ENCODE data around the gene TMED10.

TMED10 gene

DNA sequence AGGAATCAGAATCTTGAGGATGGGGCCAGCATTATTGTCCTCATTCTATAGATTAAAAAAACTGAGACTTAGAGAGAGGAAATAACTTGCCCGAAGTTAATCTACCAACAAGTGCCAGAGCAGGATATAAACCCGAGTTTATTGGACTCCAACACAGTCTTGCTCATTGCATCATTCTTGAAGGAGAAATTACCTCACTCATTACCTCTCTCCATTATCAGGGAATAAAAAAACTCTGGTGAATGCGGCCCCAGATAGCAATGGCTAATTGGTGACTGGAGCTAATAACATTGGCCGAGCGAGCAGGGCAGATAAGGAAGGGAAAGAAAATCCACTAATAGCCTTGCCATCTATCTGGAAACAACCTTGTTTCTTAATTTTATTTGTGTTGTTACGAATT, 24.7 kb upstream of the TMED10 start:
- TF ChIP-seq CTCF (IDR thresholded peaks at IDR 0.05; ENCODE audit: low read depth, low read length), result no peak
- H3K27me3 ChIP-seq (ENCODE audit: insufficient read depth, low read depth, severe bottlenecking), result no peaks in the 10 kb centered on the region
- DNase-seq, result no peak
- no peak overlapping the region for H3K4me3 ChIP-seq (ENCODE audit: low read depth, low read length)
- no peaks in the 10 kb centered on the region for H3K9me3 ChIP-seq (ENCODE audit: severe bottlenecking)
- no peak overlapping the region for H3K27ac ChIP-seq
- no peaks in the 10 kb centered on the region for H3K36me3 ChIP-seq

DNA sequence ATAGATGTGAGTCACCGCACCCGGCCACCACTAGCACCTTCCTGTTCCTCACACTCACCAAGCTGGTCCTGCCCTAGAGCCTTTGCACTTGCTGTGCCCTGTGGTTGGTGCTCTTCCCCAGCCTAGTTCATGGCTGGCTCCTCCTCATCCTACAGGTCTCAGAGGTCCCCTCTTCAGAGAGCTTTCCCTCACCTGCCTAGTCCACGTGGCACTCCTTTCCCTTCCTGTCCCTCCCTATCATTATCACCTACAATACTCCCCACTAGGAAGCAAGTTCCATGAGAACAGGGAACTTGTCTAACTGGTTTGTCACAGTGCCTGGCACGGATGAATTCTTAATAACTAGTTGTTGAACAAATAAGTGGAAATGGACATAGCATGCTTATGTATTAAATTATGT, 24.0 kb upstream of the TMED10 start:
- H3K4me3 ChIP-seq (ENCODE audit: low read depth, low read length), result no peak overlapping the region
- TF ChIP-seq CTCF (IDR thresholded peaks at IDR 0.05; ENCODE audit: low read depth, low read length), result no peak
- H3K27ac ChIP-seq, result no peak overlapping the region
- no peak for DNase-seq
- H3K36me3 ChIP-seq, result no peaks in the 10 kb centered on the region
- no peaks in the 10 kb centered on the region for H3K27me3 ChIP-seq (ENCODE audit: insufficient read depth, low read depth, severe bottlenecking)
- H3K9me3 ChIP-seq (ENCODE audit: severe bottlenecking), result no peaks in the 10 kb centered on the region

DNA sequence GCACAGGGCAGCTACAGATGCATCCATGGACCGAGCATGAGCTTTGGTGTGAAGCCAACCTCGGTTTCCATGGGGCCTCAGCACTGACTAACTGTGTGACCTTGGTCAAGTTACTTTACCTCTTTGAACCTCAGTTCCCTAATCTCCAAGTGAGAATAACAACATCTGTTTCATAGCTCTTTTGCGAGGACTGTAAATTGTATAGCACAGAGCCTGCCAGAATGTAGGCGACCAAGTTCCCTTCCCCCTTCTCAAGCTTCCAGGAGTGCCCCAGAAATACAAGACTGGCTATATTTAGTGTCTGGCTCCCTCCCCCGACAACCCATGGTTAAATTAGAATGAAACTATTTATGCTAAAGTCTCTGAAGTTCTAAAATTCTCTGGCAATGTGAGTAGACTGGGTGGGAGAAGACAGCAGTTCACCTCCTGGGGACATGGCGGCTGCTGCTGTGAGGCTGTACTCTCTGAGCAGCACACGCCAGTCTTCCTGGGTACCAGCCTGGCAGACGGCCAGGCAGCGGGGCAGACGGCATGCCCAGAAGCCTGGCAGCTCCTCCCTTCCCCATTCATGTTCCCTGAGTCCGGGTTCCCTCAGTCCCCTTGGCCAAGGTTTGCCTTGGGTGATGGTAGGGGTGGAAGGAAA, 22.0 kb upstream of the TMED10 start:
- DNase-seq, result no peak
- Histone ChIP-seq H3K36me3 (no peaks in the 10 kb centered on the region), H3K4me3 (ENCODE audit: low read depth, low read length) (no peak overlapping the region), H3K27me3 (ENCODE audit: insufficient read depth, low read depth, severe bottlenecking) (no peaks in the 10 kb centered on the region), H3K27ac (no peak overlapping the region), H3K9me3 (ENCODE audit: severe bottlenecking) (no peaks in the 10 kb centered on the region)
- no peak for TF ChIP-seq CTCF (IDR thresholded peaks at IDR 0.05; ENCODE audit: low read depth, low read length)

GRCh38 chr14:75197338-75197737, 20.9 kb upstream of the TMED10 start:
- Histone ChIP-seq H3K36me3 (no peaks in the 10 kb centered on the region), H3K27ac (no peak overlapping the region), H3K4me3 (ENCODE audit: low read depth, low read length) (no peak overlapping the region), H3K27me3 (ENCODE audit: insufficient read depth, low read depth, severe bottlenecking) (no peaks in the 10 kb centered on the region), H3K9me3 (ENCODE audit: severe bottlenecking) (no peaks in the 10 kb centered on the region)
- no peak for TF ChIP-seq CTCF (IDR thresholded peaks at IDR 0.05; ENCODE audit: low read depth, low read length)
- no peak for DNase-seq

DNA sequence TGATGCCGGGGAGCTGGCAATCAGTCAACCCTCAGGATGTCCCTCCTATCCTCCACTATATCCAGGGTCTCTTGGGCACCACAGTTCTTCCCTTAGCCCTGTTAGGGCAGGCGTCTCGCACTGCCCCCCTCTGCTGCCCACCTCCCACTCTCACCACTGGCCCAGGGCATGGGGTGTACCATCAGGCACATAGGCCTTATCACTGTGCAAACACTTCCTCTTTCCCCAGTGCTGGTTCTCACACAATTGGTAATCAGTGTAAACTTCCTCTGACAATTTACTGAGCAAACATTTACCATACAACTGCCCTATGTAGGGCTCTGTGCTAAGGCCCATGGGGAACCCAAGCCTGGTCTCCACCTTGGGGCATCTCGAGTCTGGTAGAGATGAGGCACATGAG, 20.1 kb upstream of the TMED10 start:
- Histone ChIP-seq H3K27ac (no peak overlapping the region; the same call in 1 of the 2 replicates), H3K27me3 (ENCODE audit: insufficient read depth, low read depth, severe bottlenecking) (no peaks in the 10 kb centered on the region), H3K4me3 (ENCODE audit: low read depth, low read length) (no peak overlapping the region), H3K9me3 (ENCODE audit: severe bottlenecking) (no peaks in the 10 kb centered on the region), H3K36me3 (no peaks in the 10 kb centered on the region)
- TF ChIP-seq CTCF (IDR thresholded peaks at IDR 0.05; ENCODE audit: low read depth, low read length), result no peak
- DNase-seq, result no peak

GRCh38 chr14:75196064-75196463, 19.7 kb upstream of the TMED10 start:
- no peaks in the 10 kb centered on the region for H3K27me3 ChIP-seq (ENCODE audit: insufficient read depth, low read depth, severe bottlenecking)
- no peak overlapping the region for H3K27ac ChIP-seq
- TF ChIP-seq CTCF (IDR thresholded peaks at IDR 0.05; ENCODE audit: low read depth, low read length), result no peak
- no peak overlapping the region for H3K4me3 ChIP-seq (ENCODE audit: low read depth, low read length)
- H3K9me3 ChIP-seq (ENCODE audit: severe bottlenecking), result no peaks in the 10 kb centered on the region
- DNase-seq, result no peak
- H3K36me3 ChIP-seq, result no peaks in the 10 kb centered on the region
